T-helper 2 cell (primary cell): Measurements from ENCODE around the gene FSTL3.
"Not testable (repeated sequence)": the region's sequence is repeated elsewhere in the genome, so short reads cannot be mapped to it uniquely, and the experiment has no call there.

Experiments used
- DNase-seq, 5 experiments: peaks; one replicate each; pipeline versions ENCODE4 v3.0.0 to v3.0.0-alpha.2; 2012 to 2022

Gene FSTL3

GRCh38 chr19:682678-683320 is 6.6 kb downstream of the FSTL3 start:
- DNase-seq = no peak

GRCh38 chr19:685454-685931 is 9.3 kb downstream of the FSTL3 start:
- no peak for DNase-seq

DNA sequence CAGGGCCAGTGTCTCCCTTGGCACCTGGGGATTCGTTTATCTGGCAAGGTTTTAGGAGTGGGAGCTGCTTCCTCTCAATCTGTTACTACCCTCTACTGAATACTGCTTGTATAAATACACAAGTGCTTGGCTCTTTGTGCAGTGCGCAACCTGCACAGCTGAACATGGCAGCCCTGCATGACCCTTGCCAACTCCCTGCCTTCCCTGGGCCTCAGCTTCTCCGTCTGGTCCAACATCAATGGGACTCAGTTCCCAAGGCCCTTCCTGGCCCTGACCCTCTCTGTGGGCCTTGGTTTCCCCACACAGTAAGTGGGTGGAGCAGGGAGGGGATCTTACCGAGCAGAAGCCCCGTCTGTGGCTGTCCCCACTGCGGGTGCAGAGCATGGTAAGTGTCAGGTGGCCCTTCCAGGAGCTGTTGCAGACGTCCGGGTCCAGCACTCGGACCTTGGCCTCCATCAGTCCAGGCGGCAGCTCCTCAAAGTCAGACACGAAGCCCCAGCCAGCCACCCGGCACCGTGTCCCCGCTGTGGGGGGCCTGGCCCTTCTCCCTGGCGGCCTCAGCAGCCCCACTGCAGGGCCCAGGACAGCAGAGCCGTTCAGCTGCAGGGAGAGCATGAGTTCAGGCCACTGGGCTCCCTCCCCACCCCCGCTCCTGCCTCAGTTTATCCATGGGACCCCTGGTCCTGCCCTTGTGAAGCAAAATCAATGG is 10.6 kb downstream of the FSTL3 start:
- no peak for DNase-seq

GRCh38 chr19:687569-688166 is 11.5 kb downstream of the FSTL3 start:
- no peak for DNase-seq

- DNase-seq = no peak
Observed at GRCh38 chr19:688214-688613, 12.0 kb downstream of the FSTL3 start.

- no peak for DNase-seq
Observed at GRCh38 chr19:688992-689391, 12.8 kb downstream of the FSTL3 start.

DNA sequence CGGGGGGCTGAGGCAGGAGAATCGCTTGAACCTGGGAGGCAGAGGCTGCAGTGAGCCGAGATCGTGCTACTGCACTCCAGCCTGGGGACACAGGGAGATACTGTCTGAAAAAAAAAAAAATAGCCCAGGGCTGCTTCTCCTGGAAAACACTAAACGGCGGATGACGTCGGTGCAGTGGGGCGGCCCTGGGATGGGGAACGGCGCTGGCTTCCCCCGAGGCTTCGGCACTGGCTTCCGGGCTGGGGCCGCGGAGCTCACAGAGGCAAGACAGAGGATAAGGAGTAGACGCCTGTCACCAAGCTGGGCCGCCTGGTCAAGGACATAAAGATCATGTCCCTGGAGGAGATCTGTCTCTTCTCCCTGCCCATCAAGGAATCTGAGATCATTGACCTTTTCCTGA is 14.0 kb downstream of the FSTL3 start:
- DNase-seq = no peak

- no peak for DNase-seq
Observed at GRCh38 chr19:694481-695351, 18.5 kb downstream of the FSTL3 start.

- DNase-seq = no peak
Observed at GRCh38 chr19:695352-695949, 19.3 kb downstream of the FSTL3 start, which contains the start of gene PRSS57. Gene PRSS57, minus strand, starts transcription at chr19:695452. Its CDS starts 22 bp downstream, at chr19:695430.

DNA sequence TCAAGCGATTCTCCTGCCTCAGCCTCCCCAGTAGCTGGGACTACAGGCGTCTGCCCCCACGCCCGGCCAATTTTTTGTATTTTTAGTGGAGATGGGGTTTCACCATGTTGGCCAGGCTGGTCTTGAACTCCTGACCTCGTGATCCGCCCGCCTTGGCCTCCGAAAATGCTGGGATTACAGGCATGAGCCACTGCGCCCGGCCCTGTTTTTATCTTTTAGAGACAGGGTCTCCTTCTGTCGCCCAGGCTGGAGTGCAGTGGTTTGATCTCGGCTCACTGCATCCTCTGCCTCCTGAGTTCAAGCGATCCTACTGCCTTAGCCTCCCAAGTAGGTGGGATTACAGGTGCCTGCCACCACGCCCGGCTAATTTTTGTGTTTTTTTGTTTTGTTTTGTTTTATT is 22.3 kb downstream of the FSTL3 start:
- DNase-seq = not testable (repeated sequence)

GRCh38 chr19:699885-700284 is 23.7 kb downstream of the FSTL3 start:
- DNase-seq = peak in 1 of 5 experiments; percentile 34

GRCh38 chr19:702847-703246 is 26.7 kb downstream of the FSTL3 start:
- not testable (repeated sequence) for DNase-seq

GRCh38 chr19:703329-703650 is 27.1 kb downstream of the FSTL3 start:
- DNase-seq = no peak

DNA sequence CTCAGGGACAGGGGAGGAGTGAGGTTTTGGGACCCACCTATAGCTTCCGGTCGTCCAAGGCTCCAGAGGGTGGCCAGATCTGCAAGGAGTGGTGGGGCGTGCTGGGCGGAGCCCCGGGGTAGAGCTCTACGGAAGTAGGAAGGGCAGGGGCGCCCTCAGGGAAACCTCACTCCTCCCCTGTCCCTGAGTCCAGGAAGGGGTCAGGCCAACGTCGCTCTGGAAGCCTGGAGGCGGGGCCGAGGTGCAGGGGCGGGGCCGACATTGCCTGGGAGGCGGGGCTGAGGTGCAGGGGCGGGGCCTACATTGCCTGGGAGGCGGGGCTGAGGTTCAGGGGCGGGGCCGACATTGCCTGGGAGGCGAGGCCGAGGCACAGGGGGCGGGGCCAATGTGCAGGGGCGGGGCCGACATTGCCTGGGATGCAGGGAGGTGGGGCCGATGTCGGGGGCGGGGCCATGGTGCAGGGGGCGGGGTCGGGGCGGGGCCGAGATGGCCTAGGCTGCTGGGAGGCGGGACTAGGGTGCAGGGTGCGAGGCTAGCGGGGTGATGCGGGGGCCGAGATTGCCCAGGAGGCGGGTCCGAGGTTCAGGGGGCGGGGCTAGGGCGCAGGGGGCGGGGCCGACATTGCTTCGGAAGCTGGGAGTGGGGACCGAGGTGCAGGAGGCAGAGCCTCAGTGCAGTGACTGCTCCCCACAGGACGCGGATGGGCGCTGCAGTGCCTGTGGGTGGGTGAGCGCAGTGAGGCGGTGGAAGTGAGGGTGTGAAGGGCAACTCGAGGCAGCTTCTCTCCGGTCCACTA is 27.7 kb downstream of the FSTL3 start:
- DNase-seq = peak; percentile 31 to 71 (median 52)

DNA sequence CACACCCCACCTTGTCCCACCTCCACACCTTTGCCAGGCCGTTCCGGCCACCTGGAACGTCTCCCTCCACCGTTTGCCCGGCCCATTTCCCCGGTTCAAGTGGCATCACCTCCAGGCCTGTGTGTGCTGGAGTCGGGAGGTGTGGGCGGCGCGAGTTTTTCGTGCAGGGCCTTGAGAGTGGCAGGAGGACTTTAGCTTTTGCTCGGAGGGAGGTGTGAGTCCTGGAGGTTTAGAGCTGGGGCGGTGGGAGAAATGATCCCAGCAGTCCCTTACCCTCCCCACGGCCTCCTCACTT is 28.2 kb downstream of the FSTL3 start:
- DNase-seq = no peak

DNA sequence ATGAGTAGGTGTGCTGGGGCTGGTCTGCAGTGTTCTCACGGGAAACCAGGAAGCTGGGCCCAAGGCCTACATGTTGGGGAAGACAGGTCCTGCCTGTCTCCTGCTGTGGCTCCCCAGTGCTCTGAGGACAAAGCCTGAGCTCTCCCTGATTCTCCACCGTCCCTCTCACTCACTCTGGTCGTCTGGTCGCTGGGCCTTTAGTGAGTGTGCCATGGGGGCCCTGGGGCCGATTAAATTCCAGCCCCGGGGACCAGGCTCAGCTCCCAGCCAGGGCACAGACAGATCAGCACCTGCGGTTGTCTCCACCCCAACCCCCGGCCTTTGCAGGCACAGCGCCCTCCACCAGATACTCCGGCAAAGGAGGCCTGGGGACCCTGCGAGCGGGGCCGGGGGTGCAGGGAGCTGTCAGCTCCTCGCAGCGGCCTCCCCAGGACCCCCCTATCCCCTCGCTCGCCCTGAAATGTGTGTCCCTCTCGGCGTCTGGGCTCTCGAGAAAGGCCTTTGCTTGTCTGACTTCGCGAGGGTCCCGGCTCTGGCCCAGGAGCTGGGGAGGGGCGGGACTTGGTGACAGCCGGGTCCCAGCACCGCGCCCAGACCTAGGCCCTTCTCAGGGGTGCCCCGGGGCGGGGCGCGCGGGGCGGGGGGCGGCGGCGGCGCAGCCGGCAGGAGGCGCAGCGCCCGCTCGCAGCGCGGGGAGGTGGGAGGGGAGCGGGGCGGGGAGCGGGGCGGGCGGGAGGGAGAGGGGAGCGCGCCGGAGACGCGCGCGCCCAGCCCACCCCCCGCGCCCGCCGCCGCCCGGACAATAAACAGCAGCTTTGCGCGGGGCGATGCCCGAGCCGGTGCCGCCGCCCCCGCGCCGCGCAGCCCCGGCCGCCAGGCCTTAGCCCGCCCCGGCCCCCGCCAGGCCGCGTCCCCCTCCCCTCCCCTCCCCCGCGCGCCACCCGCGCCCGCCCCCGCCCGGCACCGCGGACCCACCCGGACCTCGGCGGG is 32.3 kb downstream of the FSTL3 start, which contains the start of gene PALM:
Gene PALM, plus strand, starts transcription at position 782 of the 990 bp plus-strand sequence. CDS start 212 bp downstream, outside the sequence.
- no peak for DNase-seq

DNA sequence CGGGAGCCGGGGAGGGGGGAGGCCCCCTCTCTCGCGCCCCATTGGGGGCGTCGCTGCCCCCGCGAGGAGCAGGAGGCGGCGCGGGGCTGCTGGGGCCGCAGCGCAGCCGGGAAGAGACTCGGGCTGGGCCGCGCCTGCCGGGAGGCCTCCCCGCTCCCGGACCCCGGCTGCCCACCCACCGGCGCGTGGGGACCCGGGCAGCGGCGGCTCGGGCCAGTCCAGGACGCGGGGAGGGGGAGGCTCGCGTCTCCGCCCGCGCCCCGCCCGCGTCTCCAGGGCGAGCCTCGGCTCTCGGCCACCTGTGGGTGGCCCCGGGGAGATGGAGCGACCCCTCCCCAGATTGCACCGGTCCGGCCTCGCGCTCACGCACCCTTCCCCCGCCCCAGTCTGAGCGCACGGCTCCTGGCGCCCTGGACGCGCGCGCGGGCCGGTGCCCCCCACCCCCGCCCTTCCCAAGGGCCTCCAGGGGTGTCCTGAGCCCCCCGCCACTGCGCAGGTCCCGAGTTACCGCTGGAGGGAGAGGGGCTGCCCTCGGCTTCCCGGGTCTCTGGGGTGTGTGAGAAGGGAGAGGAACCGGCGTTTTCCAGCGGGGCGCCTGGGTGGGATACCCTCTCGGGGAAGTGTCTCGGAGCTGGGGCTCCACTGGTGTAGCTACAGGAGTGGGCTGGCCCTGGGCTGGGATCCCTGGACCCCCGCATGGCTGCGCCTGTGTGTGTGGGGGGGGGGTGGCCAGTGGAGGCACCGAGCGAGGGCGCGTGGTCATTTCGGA is 33.2 kb downstream of the FSTL3 start:
- DNase-seq = no peak

DNA sequence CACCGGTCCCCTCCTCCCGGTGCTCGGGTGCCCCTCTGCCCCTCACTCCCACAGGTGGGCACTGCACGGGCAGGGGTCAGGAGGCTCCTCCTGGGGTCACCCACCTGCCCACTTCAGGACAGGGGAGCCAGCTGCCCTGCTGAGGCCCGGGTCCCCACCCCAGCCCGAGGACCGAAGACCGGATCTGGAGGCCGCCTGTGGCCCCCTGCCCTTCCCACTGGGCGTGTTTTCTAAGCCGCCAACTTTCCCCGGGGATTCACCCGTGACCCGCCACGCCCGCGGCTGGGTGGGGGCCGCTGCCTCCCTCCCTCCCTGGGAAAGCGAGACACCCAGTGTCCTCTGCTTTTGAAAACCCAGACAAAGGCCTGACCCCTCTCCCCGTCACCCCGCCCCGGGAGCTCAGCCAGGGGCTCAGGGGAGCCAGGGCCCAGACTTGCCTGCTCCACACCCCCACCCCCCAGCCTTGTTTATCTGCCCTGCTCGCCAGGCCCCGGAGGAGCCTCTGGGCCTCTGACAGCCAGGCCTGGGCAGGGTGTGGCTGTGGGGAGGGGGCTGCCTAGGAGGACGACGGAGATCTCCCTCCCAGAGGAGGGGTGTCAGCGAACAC is 33.9 kb downstream of the FSTL3 start:
- DNase-seq = no peak

DNA sequence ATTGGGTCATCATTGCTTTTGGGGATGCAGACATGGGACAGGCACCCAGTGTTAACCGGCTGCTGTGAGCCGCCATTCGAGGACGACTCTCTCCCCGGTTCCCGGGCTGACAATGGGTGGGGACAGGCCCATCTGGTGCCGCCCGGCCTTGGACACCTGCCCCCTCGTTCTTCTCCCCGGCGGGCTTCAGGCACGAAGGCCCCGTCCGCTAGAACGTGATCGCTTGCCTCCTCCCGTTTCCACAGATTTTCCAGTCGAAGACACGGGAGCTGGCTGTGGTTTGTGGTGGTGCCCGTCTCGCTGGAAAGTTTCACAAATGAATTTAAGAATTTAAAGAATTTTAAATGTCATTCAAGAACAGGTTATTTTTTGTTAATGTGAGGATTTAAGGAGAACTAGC is 34.6 kb downstream of the FSTL3 start:
- no peak for DNase-seq
